Pancreas (tissue), 10 donors: ENCODE data around the gene STAB2. TPM values are rescaled to one million over a fixed set of nuclear protein-coding genes. Genes with fewer than 3 reads are reported as not detected.
"Not testable (repeated sequence)": the region's sequence is repeated elsewhere in the genome, so short reads cannot be mapped to it uniquely, and the experiment has no call there.

Experiments
- ATAC-seq, 4 donors: fragments of 200-7000 bp; cut with Tn5 transposase; one replicate each; pipeline versions ENCODE4 v1.8.0 to v1.9.1; 2020; ENCODE audit warnings: mild to moderate bottlenecking in 4 of 4, moderate library complexity in 4 of 4
- DNase-seq, 6 donors: peaks; one replicate each; pipeline ENCODE4 v3.0.0-alpha.2; 2020
- FAIRE-seq: peaks from 2 replicates; lab custom pipeline; 2012; peaks lifted over from hg19 to GRCh38; lab: Jason Lieb, UNC
- H3K27ac ChIP-seq, 4 donors: fragments of 200-600 bp; sonication (generic); 1 replicate in 3 of 4; 2 replicates in 1 of 4; pipeline versions ENCODE4 v1.5.0 to v1.8.0; 2020
- H3K27me3 ChIP-seq, 4 donors: fragments of 200-600 bp; one replicate each; pipeline ENCODE4 v1.8.0; 2021
- H3K36me3 ChIP-seq, 3 donors: fragments of 200-600 bp; sonication (generic) in 1 of 3; one replicate each; pipeline versions ENCODE4 v1.5.0 to v1.8.0; 2020 to 2021
- H3K4me1 ChIP-seq, 3 donors: fragments of 200-600 bp; one replicate each; pipeline ENCODE4 v1.8.0; 2021
- H3K4me3 ChIP-seq, 4 donors: fragments of 200-600 bp; sonication (generic) in 2 of 4; one replicate each; pipeline versions ENCODE4 v1.5.0 to v1.8.0; 2020 to 2021
- H3K9me3 ChIP-seq, 4 donors: fragments of 200-600 bp; one replicate each; pipeline ENCODE4 v1.8.0; 2021
- CTCF ChIP-seq, 4 donors: fragments of 200-600 bp; sonication (generic) in 3 of 4; IDR thresholded peaks; one replicate each; pipeline versions ENCODE4 v1.5.0 to v1.8.0; 2021; ENCODE audit warnings: antibody characterized with exemption in 4 of 4
- WGBS, 2 donors: extraction: QIAGEN DNeasy Blood & Tissue Kit; methylation state at CpG; one replicate each; pipeline ENCODE4 v1.1.7; 2013; 5-methylcytosine and 5-hydroxymethylcytosine counted together
- intact Hi-C, 3 donors: fragments of 100-400 bp; cut with DNase I; formaldehyde crosslinking; loops; one replicate each; pipeline versions ENCODE4 v1.11.1 to v1.14.2; 2022
- polyA plus RNA-seq, 2 donors: library from polyadenylated mRNA; stranded (reverse); fragments of 200-250 nt; gene quantifications; one replicate each; pipeline ENCODE4 v1.2.3, GENCODE V29; 2013
- total RNA-seq, 6 donors: library from RNA; stranded (reverse); fragmentation: NEBNext Ultra II Directional in 4 of 6; extraction: Animal tissue kit (Norgen Biotek cat#: 25700) in 4 of 6; gene quantifications; one replicate each; pipeline versions ENCODE4 v1.2.1 to v1.2.4, GENCODE V29; 2021 to 2023
- donor health status: healthy with polysubstance abuse.
- donor health status: DM: no; HTN: no; CAD: no; lungs with moderate emphysema.
- donor health status: DM: no; HTN: no; CAD: no.
- donor health status: control.
- donor health status: control.
- donor health status: Bipolar disorder and iron deficiency.
- donor health status: DM: yes; HTN: yes; CAD: no.
- donor health status: DM: no; HTN: no; CAD: no.
- donor health status: DM: no; HTN: no; CAD: no.
- donor health status: DM: yes; HTN: yes; CAD: no.

STAB2 gene
- total and polyA plus RNA-seq, 8 donors, result under 0.01 to 0.16 (median 0.08) TPM; not detected in 1

GRCh38 chr12:103808239-103808880 is 221.3 kb downstream of the STAB2 start:
- Histone ChIP-seq H3K27me3 (no peaks in the 10 kb centered on the region), H3K4me1 (peaks cover 0 to 12% (median 0%) of the 10 kb centered on the region in 3 donors), H3K27ac (no peak overlapping the region), H3K9me3 (no peaks in the 10 kb centered on the region), H3K4me3 (no peak overlapping the region), H3K36me3 (no peaks in the 10 kb centered on the region)
- DNase-seq, result no peak
- ATAC-seq, result no peak
- no peak for TF ChIP-seq CTCF (IDR thresholded peaks at IDR 0.05)
- intact Hi-C loops, result no loop called here
- no peak for FAIRE-seq
- WGBS, 2 donors, result 76% methylated on average over 6 of the region's 6 CpGs

DNA sequence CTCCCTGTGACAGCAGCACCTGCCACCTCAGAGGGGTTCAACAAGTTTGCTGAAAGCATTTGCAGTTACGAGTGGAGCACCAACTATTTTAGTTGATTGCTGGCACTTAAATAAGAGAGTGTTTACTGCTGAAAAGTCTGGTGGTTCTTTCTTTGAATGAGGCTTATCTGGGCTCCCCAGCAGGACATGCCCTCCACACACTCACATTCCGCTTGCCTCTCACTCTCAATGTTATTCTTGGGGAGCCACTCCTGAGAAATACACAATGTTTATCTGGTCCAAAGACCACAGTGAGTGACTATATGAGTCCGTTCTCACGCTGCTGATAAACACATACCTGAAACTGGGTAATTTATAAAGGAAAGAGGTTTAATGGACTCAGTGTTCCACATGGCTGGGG is 222.1 kb downstream of the STAB2 start:
- Histone ChIP-seq H3K27me3 (no peaks in the 10 kb centered on the region), H3K4me3 (no peak overlapping the region), H3K36me3 (no peaks in the 10 kb centered on the region), H3K9me3 (no peaks in the 10 kb centered on the region), H3K4me1 (peaks cover 0 to 12% (median 0%) of the 10 kb centered on the region in 3 donors), H3K27ac (no peak overlapping the region)
- TF ChIP-seq CTCF (IDR thresholded peaks at IDR 0.05), result no peak
- ATAC-seq (no peak), DNase-seq (no peak), FAIRE-seq (no peak)
- intact Hi-C loops, result no loop called here
- WGBS, 2 donors, result 89 to 94% methylated on average over 4 of the region's 4 CpGs

DNA sequence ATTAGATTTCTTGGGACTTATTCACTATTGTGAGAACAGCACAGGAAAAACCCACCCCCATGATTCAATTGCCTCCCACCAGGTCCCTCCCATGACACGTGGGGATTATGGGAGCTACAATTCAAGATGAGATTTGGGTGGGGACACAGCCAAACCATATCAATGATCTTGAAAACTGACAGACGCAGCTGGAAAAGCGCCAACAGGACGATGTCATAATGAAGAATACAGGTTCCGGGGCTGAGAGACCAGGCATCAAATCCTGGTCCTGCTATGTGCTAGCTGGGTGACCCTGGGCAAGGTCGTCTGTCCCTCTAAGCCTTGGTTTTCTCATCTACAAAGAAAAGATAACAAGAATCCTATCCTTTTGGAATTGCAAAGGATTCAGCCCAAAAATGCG is 222.6 kb downstream of the STAB2 start:
- ATAC-seq, H3K36me3 ChIP-seq, H3K4me1 ChIP-seq, H3K9me3 ChIP-seq, intact Hi-C loops, H3K4me3 ChIP-seq, H3K27ac ChIP-seq, DNase-seq, H3K27me3 ChIP-seq, FAIRE-seq: not testable (repeated sequence)
- WGBS, 2 donors, result 67 to 86% methylated on average over 7 of the region's 7 CpGs

DNA sequence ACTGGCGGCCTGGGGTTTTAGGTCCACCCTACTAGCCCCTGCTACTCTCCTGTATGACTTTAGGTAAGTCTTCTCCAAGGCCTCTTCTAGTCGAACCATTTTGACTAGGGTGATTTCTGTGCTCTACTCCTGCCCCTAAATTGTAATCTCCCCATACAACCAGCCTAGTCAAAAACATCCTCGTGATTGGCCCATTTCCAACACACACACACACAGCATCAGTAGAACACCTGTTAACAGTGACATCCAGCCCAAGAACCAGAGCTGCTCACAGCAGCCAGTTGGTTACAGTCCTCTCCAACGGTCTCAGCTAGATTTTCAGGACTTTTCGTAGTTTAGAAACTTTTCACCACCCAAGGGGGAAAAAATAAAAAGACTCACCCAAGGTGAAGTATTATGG is 223.0 kb downstream of the STAB2 start:
- DNase-seq (no peak), ATAC-seq (no peak), FAIRE-seq (no peak)
- Histone ChIP-seq H3K4me3 (no peak overlapping the region), H3K27ac (no peak overlapping the region), H3K36me3 (no peaks in the 10 kb centered on the region), H3K9me3 (no peaks in the 10 kb centered on the region), H3K27me3 (no peaks in the 10 kb centered on the region), H3K4me1 (peaks cover 0 to 5% (median 0%) of the 10 kb centered on the region in 3 donors)
- 66 to 87% methylated on average over 5 of the region's 5 CpGs for WGBS, 2 donors
- TF ChIP-seq CTCF (IDR thresholded peaks at IDR 0.05), result no peak
- intact Hi-C loops, result no loop called here

GRCh38 chr12:103811791-103812190 is 224.7 kb downstream of the STAB2 start:
- H3K27me3 ChIP-seq, result no peaks in the 10 kb centered on the region

More at GRCh38 chr12:103811791-103812190, 224.7 kb downstream of the STAB2 start:
- 79 to 97% methylated on average over 6 of the region's 6 CpGs for WGBS, 2 donors
- TF ChIP-seq CTCF (IDR thresholded peaks at IDR 0.05), result no peak
- intact Hi-C loops, result no loop called here
- Histone ChIP-seq H3K4me3 (no peak overlapping the region), H3K36me3 (no peaks in the 10 kb centered on the region), H3K27ac (no peak overlapping the region), H3K9me3 (no peaks in the 10 kb centered on the region), H3K4me1 (no peaks in the 10 kb centered on the region)
- DNase-seq (no peak), ATAC-seq (no peak), FAIRE-seq (no peak)
